K562 (cell line): ENCODE data around the gene ZNF319. TPM values are rescaled to one million over a fixed set of nuclear protein-coding genes. Genes with fewer than 3 reads are reported as not detected.

Experiments
- CREB1 ChIP-seq, 2 experiments: sonication (generic) in 1 of 2; formaldehyde crosslinking in 1 of 2; IDR thresholded peaks; 2 replicates each; pipeline versions ENCODE4 v1.6.1 to v1.8.0; 2012 to 2022; ENCODE audit warnings: inconsistent platforms in 1 of 2, mild to moderate bottlenecking in 1 of 2, missing genetic modification reagents in 1 of 2, moderate library complexity in 1 of 2
- CTCF ChIP-seq, 3 experiments: IDR thresholded peaks in 2 of 3; conservative IDR thresholded peaks in 1 of 3; 2 replicates each; pipeline ENCODE4 v1.5.1; 2011 to 2012; ENCODE audit warnings: low read length in 3 of 3, mild to moderate bottlenecking in 3 of 3, control low read depth in 2 of 3, improper control_type of control experiment in 1 of 3, inconsistent platforms in 1 of 3, low read depth in 1 of 3, mixed read lengths in 1 of 3, moderate library complexity in 1 of 3; ENCODE audit not compliant: insufficient read depth in 2 of 3
- ELK3 ChIP-seq: fragments of 450-650 bp; formaldehyde crosslinking; IDR thresholded peaks from 2 replicates; pipeline ENCODE4 v1.4.0; 2020; ENCODE audit warnings: mild to moderate bottlenecking
- EP400 ChIP-seq: fragments of 450-650 bp; IDR thresholded peaks from 2 replicates; pipeline ENCODE4 v1.6.1; 2017; ENCODE audit warnings: antibody characterized with exemption, mild to moderate bottlenecking, moderate library complexity
- GATAD2A ChIP-seq: fragments of 450-650 bp; IDR thresholded peaks from 2 replicates; pipeline ENCODE4 v1.6.1; 2017
- GTF2E2 ChIP-seq: fragments of 200-800 bp; sonication (Bioruptor generic); IDR thresholded peaks from 2 replicates; pipeline ENCODE4 v1.6.1; 2016; ENCODE audit warnings: missing genetic modification characterization, missing compliant biosample characterization
- KAT7 ChIP-seq: sonication (generic); formaldehyde crosslinking; IDR thresholded peaks from 2 replicates; pipeline ENCODE4 v1.8.0; 2022; ENCODE audit warnings: missing genetic modification reagents, mild to moderate bottlenecking, borderline replicate concordance
- KAT8 ChIP-seq: fragments of 450-650 bp; IDR thresholded peaks from 2 replicates; pipeline ENCODE4 v1.6.1; 2016; ENCODE audit warnings: low read depth, mild to moderate bottlenecking
- KDM4B ChIP-seq, 2 experiments: fragments of 450-650 bp in 1 of 2; sonication (generic) in 1 of 2; IDR thresholded peaks; 2 replicates each; pipeline ENCODE4 v1.6.1; 2016 to 2017; ENCODE audit warnings: borderline replicate concordance in 2 of 2, antibody characterized with exemption in 1 of 2, low read depth in 1 of 2, mild to moderate bottlenecking in 1 of 2
- MGA ChIP-seq: fragments of 450-650 bp; IDR thresholded peaks from 2 replicates; pipeline ENCODE4 v1.6.1; 2016; ENCODE audit warnings: mild to moderate bottlenecking, moderate library complexity
- NCOA2 ChIP-seq, 2 experiments: fragments of 450-650 bp; IDR thresholded peaks; 2 replicates each; pipeline ENCODE4 v1.6.1; 2018; ENCODE audit warnings: mild to moderate bottlenecking in 2 of 2, moderate library complexity in 1 of 2; ENCODE audit not compliant: partially characterized antibody in 2 of 2
- ZKSCAN1 ChIP-seq: fragments of 150-350 bp; IDR thresholded peaks from 2 replicates; pipeline ENCODE4 v1.6.1; 2016; ENCODE audit warnings: low read depth, low read length
- ZNF146 ChIP-seq: IDR thresholded peaks from one replicate; pipeline ENCODE4 v1.6.1; 2018; ENCODE audit warnings: missing compliant biosample characterization; ENCODE audit not compliant: unreplicated experiment
- polyA plus RNA-seq, 8 experiments: library from polyadenylated mRNA; depleted of rRNA in 4 of 8; stranded (reverse) in 5 of 8; unstranded in 3 of 8; fragments of >200 nt; fragmentation: Nextera tagmentation in 2 of 8; fragmentation: Illumina TruSeq in 1 of 8; extraction: Ambion mirVana in 2 of 8; extraction: Trizol in 1 of 8; gene quantifications; 2 replicates each; pipeline versions ENCODE4 v1.2.1 to v1.2.3, GENCODE V29; 2011 to 2014; ENCODE audit warnings: inconsistent platforms in 1 of 8, missing spikeins in 1 of 8
- total RNA-seq, 7 experiments: library from RNA; depleted of rRNA in 6 of 7; stranded (reverse); fragments of >200 nt in 6 of 7; fragmentation: Illumina TruSeq in 2 of 7; extraction: Trizol in 2 of 7; gene quantifications; 2 replicates each; pipeline versions ENCODE4 v1.2.1 to v1.2.3, GENCODE V29; 2011 to 2021; ENCODE audit warnings: low replicate concordance in 1 of 7

Gene ZNF319
- total and polyA plus RNA-seq, 9 of the 15 experiments (the other 6 are each of a cell fraction or from before 2014, with no cell fraction given): 0.20 to 5.7 (median 1.4) TPM

- TF ChIP-seq MGA: no peak
- no peak for TF ChIP-seq CREB1 (IDR thresholded peaks at IDR 0.05)
- peak; percentile 63 for TF ChIP-seq CREB1 (CRISPR knock-in tag; IDR thresholded peaks at IDR 0.05)
- no peak for TF ChIP-seq ZNF146 (CRISPR knock-in tag)
- TF ChIP-seq ELK3 (CRISPR knock-in tag): no peak
- TF ChIP-seq KAT7 (CRISPR knock-in tag): no peak
- TF ChIP-seq GATAD2A: no peak
- no peak for TF ChIP-seq KDM4B (IDR thresholded peaks at IDR 0.05; ENCODE audit: borderline replicate concordance in 2 of 2, low read depth in 1 of 2)
- TF ChIP-seq CTCF (IDR thresholded peaks at IDR 0.05 in 2 of 3, conservative IDR thresholded peaks at IDR 0.05 in 1 of 3; ENCODE audit: insufficient read depth in 2 of 3, low read depth in 1 of 3, low read length in 3 of 3): no peak
- TF ChIP-seq EP400: no peak
- no peak for TF ChIP-seq KAT8
- no peak for TF ChIP-seq NCOA2 (IDR thresholded peaks at IDR 0.05; ENCODE audit: partially characterized antibody in 2 of 2)
- TF ChIP-seq ZKSCAN1: no peak
- 0 out of 2 replicates have a peak, but pooled peaks have one; percentile 27 for TF ChIP-seq GTF2E2 (tag)
Measured at GRCh38 chr16:58025351-58026138, 25.1 kb upstream of the ZNF319 start, which contains the start of gene MMP15 (continued).
